Epidermal melanocyte (primary cell): ENCODE measurements around the gene WTIP.
"Not testable (repeated sequence)": the region's sequence is repeated elsewhere in the genome, so short reads cannot be mapped to it uniquely, and the experiment has no call there.

Source experiments
- DNase-seq: peaks from one replicate; pipeline ENCODE4 v3.0.0; 2011; ENCODE audit warnings: low spot score; ENCODE audit not compliant: insufficient read length

Gene WTIP

GRCh38 chr19:34480971-34481841 is at the start of gene WTIP:
Gene WTIP (plus strand): TSS chr19:34481758. CDS start chr19:34481975, 217 bp downstream.
- DNase-seq = peak; percentile 84

- DNase-seq = no peak
These were observed 48.8 kb upstream of the WTIP start for GRCh38 chr19:34432797-34433196.

- peak; percentile 80 for DNase-seq
These were observed 44.8 kb upstream of the WTIP start for GRCh38 chr19:34436716-34437115.

GRCh38 chr19:34448191-34448590 is 33.4 kb upstream of the WTIP start:
- no peak for DNase-seq

- no peak for DNase-seq
These were observed 28.8 kb upstream of the WTIP start for GRCh38 chr19:34452723-34453122.

- DNase-seq = no peak
These were observed 27.5 kb upstream of the WTIP start for GRCh38 chr19:34454091-34454490.

- DNase-seq = no peak
These were observed 26.9 kb upstream of the WTIP start for GRCh38 chr19:34454685-34455084.

GRCh38 chr19:34455783-34456480 is 25.6 kb upstream of the WTIP start:
- DNase-seq = not testable (repeated sequence)

- no peak for DNase-seq
These were observed 24.1 kb upstream of the WTIP start for GRCh38 chr19:34457446-34457845.

GRCh38 chr19:34458677-34459076 is 22.9 kb upstream of the WTIP start:
- no peak for DNase-seq

GRCh38 chr19:34459614-34460013 is 21.9 kb upstream of the WTIP start:
- DNase-seq = no peak

GRCh38 chr19:34461375-34462100 is 20.0 kb upstream of the WTIP start:
- no peak for DNase-seq

- DNase-seq = not testable (repeated sequence)
These were observed 16.8 kb upstream of the WTIP start for GRCh38 chr19:34464785-34465184.

GRCh38 chr19:34468409-34468808 is 13.1 kb upstream of the WTIP start:
- DNase-seq = no peak

- not testable (repeated sequence) for DNase-seq
These were observed 12.5 kb upstream of the WTIP start for GRCh38 chr19:34469026-34469425.

- DNase-seq = no peak
These were observed 9.5 kb upstream of the WTIP start for GRCh38 chr19:34471906-34472700.

- DNase-seq = no peak
These were observed 7.1 kb upstream of the WTIP start for GRCh38 chr19:34474233-34474989.

- DNase-seq = no peak
These were observed 6.3 kb upstream of the WTIP start for GRCh38 chr19:34475026-34475974.

GRCh38 chr19:34475975-34476594 is 5.5 kb upstream of the WTIP start:
- no peak for DNase-seq
